HG03039 (cell line): Measurements from ENCODE around the gene DMPK.
"Not testable (repeated sequence)": the region's sequence is repeated elsewhere in the genome, so short reads cannot be mapped to it uniquely, and the experiment has no call there.

Experiments used
- ATAC-seq: cut with Tn5 transposase; IDR thresholded peaks from one replicate; pipeline ENCODE4 v1.9.1; 2021; ENCODE audit warnings: mild to moderate bottlenecking, moderate library complexity; ENCODE audit not compliant: unreplicated experiment

The DMPK gene

DNA sequence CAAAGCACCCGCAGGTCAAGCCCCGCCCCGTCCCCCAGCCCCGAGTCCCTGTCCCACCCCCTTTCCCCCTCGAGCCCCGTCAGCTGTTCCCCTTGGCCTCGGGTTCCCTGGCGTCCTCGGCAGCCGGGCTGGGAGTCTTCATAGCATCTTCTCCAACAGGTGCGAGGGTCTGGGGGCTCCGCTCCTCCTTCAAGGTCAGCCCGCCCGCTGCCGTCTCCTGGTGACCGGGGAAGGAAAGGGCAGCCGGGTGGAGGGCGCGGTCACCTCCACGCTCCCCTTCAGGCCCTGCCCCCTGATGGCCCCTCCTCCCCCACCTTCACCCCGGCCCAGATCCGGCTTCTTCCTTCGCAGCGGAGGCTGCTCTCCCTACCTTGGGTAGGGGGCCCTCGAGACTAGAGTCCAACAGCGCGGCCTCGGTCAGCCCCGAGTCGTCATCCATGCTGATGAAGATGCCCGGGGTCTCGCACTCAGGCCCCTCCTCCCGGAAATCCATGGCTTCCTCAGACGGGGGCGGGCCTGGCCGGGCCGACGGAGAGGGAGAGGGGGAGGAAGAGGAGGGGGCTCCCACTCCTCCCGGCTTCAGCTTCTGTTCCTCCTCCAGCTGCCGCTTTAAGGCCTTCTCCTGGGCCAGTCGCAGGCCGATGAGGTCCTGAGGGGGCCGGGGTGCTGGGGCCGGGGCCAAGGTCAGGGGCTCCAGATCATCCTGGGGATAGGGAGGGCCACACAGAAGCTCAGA is 33.4 kb upstream of the DMPK start:
- no peak for ATAC-seq

DNA sequence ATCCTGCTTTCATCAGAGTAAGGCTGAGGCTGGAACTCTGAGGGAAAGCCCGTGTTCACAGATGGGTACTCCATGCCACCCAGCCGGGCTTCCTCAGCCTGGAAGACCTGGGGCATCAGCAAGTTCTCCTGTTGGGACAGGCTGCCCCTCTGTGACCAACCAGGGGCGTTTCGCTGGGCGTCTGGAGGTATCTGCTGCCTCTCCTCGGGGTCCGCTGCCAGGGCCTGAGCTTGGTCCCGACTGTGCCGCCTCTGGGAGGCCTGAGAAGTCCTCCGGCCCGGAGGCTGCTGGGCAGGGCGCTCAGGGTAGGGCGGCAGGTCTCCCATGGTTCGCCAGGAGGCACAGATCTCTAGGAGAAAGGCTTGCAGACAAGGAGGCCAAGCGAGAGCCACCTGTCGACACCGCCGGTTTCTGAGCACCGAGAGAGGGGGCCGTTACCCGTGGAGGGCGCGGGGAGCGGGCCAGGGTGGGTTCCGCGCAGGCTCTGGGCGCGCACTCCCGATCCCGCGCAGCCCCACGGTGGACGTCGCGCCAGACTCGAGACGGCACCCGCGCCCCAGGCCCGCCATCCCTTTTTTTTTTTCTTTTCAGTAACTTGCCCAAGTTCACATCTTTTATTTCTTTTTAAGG is 32.7 kb upstream of the DMPK start, which contains the start of gene RSPH6A:
RSPH6A (minus strand) TSS at position 458 of the 630 bp plus-strand sequence; CDS start at position 326, 132 bp downstream.
- no peak for ATAC-seq

DNA sequence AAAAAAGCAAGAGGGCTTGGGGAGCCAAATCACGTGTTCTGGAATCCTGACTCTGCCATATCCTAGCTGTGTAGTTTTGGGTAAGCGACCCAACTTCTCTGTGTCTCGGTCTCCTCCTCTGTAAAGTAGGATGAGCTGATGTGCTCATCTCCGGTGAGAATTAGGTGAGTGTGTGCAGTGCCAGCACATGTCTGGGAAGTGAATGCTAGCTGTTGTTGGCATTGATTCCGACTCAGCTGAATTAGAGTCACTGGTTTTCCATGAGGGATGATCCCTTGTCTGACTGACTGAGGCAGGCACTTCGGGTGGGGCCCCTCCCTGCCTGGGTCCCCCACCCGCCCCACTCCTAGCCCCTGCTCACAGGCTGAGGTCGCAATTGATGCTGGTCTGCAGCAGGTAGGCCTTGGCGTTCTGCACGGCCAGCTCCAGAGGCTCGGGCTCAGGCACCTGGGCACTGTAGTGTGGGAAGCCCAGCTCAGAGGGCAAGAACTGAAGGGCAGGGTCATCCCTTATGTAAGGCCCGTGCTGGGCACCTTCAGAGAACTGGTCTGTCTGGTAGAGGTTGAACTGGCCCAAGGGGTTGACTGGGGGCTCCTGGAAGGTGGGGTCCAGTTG is 32.0 kb upstream of the DMPK start:
- no peak for ATAC-seq

- ATAC-seq = no peak
These were observed 30.0 kb upstream of the DMPK start for GRCh38 chr19:45812297-45812696.

DNA sequence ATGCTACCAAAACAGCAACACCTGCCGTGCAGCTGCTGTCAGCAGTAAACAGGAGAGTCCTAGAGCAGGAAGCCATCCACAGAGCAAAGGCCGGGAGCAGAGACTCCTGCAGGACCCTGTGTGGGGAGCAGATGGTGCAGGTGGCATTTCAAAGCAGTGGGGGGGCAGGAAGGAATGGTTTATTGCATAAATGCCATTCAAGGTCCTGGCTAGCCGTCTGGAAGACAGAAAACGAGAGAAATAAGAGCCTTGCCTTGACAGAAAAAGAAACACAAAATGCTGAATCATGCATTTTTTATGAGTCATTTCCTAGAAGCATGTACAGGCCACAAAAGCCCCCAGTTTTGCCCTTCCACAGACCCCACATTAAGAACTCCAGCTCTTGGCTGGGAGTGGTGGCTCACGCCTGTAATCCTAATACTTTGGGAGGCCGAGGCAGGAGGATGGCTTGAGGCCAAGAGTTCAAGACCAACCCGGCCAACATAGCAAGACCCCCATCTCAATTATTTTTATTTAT is 27.4 kb upstream of the DMPK start:
- no peak for ATAC-seq

- ATAC-seq = no peak
These were observed 23.4 kb upstream of the DMPK start for GRCh38 chr19:45805719-45806118.

DNA sequence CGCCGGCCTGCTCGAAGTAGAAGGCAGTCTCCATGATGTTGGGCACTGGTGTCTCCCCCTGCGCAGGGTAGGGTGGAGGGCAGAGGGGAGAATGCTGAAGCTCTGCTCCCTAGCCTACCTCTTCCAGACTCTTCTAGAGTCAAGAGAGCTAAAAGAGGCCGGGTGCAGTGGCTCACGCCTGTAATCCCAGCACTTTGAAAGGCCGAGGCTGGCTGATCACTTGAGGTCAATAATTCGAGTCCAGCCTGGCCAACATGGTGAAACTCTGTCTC is 22.6 kb upstream of the DMPK start:
- no peak for ATAC-seq

DNA sequence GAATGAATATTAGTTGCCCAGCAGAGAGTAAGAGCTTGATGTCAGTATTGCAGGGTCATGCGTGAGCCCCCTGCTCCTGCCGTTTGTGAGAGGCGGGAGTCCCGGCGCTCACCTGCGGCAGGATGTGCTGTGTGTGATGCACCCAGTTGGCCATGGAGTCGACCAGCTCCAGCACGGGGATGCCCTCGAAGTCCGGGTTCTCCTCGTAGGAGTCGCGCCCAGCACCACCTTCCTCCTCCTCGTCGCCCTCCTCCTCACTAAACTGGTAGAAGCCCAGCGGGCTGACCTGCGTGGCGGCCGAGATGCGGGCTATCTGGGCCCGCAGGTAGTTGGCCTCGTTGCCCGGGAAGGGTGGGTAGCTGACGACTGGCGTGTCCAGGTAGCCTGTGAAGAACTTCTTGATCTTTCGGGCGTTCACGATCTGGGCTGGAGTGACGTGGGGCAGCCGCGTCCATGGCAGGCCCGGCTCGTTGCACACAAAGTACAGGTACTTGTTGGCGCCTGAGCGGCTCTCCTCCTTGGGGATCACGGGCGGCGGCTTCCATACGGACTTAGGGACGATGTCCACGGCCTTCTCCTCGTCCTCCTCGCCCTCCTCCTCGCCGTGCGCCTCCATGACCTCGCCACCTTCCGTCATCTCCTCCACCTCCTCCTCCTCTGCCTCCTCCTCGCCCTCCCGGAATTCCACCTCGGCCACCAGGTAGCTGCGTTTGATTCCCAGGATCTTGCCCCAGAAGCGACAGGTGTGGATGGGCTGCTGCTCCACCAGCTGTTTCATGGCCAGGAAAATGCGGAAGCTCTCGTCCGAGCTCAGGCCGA is 22.1 kb upstream of the DMPK start:
- no peak for ATAC-seq

DNA sequence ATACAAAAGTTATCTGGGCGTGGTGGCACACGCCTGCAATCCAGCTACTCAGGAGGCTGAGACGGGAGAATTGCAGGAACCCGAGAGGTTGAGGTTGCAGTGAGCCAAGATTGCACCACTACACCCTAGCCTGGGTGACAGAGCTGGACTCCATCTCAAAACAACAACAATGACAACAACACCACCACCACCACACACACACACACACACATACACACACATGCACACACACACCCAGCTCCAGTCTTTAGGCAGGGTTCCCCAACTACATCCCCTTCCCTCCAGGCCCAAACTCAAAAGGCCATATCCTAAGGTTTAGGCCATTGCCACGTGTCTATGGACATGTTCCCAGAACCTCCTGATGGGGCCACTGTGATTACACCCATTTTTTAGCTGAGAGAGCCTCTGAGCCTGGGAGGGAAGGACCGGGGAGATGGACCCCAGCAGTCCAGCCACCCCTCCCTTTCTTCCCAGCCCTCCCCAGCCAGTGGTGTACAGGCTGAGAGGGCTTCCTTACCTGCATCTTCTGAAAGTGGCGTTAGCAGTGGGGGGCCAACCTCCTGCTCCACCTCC is 19.4 kb upstream of the DMPK start:
- no peak for ATAC-seq

GRCh38 chr19:45800070-45800553 is 17.8 kb upstream of the DMPK start:
- no peak for ATAC-seq

DNA sequence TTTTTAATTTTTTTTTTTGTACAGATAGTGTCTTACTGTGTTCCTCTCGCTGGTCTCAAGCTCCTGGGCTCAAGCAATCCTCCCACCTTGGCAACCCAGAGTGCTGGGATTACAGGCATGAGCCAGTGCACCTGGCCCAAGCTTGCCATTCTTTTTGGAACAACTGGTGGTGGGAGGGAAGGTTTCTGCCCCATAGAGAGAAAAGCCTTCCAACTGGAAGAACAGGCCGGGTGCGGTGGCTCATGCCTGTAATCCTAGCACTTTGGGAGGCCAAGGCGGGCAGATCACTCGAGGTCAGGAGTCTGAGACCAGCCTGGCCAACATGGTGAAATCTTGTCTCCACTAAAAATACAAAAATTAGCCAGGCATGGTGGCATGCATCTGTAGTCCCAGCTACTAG is 17.3 kb upstream of the DMPK start:
- not testable (repeated sequence) for ATAC-seq

DNA sequence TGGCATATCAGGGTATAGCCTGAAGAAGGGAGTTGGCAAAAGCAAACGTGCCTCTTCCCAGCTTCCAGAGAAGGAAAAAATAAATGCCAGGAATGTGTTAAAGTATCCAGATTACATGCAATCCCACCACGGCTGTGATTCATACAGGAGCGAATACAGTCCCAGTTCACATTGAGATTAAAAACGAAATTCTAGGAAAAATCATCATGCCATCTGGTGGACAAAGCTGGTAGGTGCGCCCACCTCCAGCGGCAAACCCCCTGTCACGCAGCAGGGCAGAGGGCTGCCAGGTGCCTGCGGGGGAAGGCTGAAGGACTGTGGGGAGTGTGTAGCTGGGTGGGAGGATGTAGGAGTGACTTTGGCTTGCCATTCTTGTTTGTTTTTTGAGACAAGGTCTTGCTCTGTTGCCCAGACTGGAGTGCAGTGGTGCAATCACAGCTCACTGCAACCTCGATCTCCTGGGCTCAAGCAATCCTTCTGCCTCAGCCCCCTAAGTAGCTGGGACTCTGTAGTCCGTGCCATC is 16.8 kb upstream of the DMPK start:
- no peak for ATAC-seq

GRCh38 chr19:45794627-45795026 is 12.3 kb upstream of the DMPK start:
- ATAC-seq = no peak

DNA sequence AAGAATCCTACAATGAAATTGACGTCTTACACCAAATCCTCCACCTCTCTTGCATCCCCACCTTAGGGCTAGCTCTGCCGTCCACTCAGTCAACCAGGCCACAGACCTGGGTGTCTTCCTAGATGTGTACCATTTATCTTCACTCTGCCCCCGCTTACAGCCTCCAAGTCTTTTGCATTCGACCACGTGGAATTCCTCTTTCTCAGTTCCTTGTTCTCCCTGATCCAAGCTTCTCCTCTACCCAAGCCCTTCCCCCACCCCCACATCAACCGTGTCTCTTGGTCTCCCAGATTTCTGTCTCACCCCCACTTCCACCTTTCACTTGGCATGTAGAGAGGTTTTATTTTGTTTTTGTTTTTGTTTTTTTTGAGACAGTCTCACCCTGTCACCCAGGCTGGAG is 11.6 kb upstream of the DMPK start:
- no peak for ATAC-seq

GRCh38 chr19:45793178-45793564 is 10.9 kb upstream of the DMPK start:
- no peak for ATAC-seq

- peak; percentile 91 for ATAC-seq
These were observed 10.3 kb upstream of the DMPK start, which contains the start of gene DMWD for GRCh38 chr19:45792470-45793177. Gene DMWD (minus strand): TSS chr19:45792845. CDS start chr19:45792756, 89 bp downstream.

DNA sequence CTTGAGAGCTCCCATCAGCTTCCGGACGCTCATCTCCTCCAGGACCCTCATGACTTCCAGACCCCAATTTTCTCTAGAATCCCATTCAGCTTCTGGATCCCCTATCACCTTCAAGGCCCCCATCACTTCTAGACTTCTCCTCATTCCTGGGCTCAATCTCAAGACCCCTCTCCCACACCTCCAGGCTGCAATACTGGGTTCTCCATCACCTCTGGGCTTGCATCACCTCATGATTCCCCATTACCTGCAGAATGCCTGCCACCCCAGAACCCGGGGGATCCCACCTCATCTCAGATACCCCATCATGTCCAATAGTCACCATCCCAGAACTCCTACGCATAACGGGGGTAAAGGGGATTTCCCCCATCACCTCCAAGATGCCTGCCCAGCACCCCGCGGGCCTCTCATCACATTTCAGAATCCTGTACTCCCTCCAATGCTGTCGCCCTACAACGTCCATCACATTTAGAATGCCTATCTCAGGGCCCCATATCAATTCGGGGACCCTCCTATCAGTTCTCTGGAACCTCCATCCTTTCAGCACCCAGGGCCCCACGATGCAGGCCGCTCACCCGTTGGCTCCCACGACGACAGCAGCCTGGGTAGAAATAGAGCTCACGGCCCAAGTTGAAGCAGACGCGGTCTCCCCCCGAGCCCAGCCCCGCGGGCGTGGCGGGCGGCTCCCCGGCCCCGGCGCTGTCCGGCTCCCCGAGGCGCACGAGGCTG is 9.6 kb upstream of the DMPK start:
- peak; percentile 32 for ATAC-seq

GRCh38 chr19:45790942-45791341 is 8.7 kb upstream of the DMPK start:
- no peak for ATAC-seq
